G401 (cell line): ENCODE results near the gene SLC9A9. TPM values are rescaled to one million over a fixed set of nuclear protein-coding genes. Genes with fewer than 3 reads are reported as not detected.

Experiments used
- DNase-seq: peaks from one replicate; pipeline ENCODE4 v3.0.0-alpha.2; 2015; ENCODE audit warnings: low spot score
- in situ Hi-C: cut with HindIII; loops from 2 replicates; pipeline ENCODE4 v1.10.0; 2016; ENCODE audit warnings: low sequenced_read_pairs, mixed read lengths
- total RNA-seq: library from RNA; depleted of rRNA; stranded (reverse); fragments of >200 nt; shearing (Covaris generic); gene quantifications from 2 replicates; pipeline ENCODE4 v1.2.3, GENCODE V29; 2014

SLC9A9 gene
- total RNA-seq, 1 experiment from 2014 or later: not detected

DNA sequence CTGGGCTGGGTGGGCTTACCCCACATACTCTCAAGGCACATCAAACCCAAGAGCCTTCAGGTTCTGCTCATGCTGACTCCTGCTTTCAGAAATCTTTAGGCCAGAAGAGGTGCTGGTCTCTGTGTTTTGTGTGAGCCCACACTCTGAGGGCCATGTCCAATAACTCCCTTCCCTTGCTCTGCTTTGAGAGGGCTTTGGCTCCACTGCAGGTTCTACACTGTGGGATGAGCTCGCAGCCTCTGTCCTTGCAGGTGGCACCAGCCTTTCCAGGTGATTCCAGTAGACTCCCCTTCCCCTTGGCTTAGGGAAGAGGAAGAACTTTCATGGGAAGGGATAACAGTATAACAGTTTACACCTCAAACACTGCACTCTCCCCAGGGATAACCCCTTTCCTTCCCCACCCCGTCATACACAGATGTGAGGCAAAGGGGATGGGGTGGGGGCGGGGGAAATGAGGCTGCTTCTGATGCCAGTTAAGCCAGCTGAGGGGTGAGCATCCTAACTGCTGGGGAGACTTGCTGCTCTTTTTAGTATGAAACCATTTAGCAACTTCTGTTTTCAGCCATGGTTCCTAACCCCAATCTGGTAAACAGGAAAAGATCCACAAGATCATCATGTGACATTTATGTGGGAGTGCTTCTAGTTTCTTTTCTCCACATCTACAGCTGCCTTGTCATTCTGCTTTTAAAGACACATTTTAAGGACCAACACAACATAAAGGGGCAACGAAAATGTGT, 262.4 kb downstream of the SLC9A9 start:
- DNase-seq: peak; percentile 7
- in situ Hi-C loops: no loop called here

DNA sequence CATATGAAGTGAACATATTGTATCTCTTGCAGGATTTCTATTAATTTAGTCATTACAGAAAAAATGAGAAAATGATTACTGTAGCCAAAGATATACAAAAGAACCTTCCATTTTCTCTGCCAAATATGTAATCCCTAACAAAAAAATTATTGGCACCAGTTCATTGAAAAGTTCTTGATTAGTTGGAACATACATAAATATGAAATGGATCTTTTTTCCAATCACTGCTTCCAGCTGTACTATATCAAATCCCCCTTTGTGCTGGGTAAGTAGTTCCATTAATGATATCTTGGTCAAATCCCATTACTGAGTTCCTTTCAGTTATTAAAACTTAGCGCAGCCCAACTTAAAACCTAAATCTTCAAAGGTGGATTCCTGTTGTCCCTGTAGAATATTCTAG, 263.8 kb downstream of the SLC9A9 start:
- no peak for DNase-seq
- in situ Hi-C loops: no loop called here

DNA sequence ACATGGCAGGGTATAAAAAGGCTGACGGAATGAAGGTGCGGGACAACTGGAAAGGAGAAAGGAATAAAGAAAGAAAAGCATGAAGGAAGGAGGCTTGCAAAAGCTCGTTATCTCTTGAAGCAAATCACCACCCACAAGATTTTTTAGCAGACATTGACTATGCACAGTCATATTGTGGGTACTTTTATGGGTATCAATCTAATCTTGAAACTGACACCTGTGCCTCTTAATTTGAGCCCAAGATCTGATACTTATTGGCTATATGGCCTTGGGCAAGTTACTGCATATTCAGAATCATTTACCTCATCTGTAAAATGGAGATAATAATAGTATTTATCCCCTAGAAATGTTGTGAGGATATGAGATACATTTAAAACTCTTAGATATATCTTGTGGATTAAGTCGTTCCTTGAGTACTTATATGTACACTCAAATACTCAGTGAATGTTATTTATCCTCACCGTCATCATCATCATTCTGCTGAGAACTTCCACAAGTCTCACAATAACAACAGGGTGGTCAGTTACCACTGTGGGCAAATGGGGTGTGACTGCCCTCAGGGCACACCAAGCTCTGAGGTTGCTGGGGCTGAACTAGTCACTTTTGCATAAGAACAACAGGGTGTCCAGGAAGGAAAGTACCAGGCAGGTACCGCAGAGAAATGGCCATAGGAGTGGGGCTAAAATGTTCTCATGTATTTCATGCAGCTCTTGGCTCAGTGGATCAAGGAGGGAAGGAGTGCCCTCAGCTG, 266.1 kb downstream of the SLC9A9 start:
- in situ Hi-C loops: no loop called here
- no peak for DNase-seq

DNA sequence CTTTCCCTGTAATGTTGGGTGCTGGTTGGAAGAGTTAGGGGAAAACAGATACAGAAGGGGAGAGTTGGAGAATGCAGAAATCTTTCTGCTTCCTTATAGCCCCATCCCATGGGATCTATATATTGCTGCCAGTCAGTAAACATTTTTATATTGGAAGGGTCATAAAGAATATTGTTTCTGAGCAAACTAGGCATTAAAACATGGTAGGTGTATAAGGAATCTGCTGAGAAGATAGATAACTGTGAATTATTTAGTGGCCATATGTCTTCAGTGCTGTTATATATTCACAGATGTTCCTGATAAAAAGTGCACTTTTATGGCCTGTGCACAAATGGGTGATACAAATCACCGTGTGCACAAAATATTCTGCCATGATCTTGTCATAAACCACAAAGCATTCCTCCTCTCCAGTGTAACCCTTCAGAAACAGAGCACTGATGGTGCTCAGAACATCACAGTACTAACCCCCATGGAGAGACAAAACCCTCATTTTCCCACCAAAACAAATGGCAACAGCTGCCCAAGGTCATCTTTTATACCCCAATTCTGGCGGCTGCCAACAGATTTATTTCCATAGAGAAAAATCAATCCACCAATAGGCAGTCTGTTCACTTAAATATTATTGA, 269.3 kb downstream of the SLC9A9 start:
- no peak for DNase-seq
- in situ Hi-C loops: no loop called here

DNA sequence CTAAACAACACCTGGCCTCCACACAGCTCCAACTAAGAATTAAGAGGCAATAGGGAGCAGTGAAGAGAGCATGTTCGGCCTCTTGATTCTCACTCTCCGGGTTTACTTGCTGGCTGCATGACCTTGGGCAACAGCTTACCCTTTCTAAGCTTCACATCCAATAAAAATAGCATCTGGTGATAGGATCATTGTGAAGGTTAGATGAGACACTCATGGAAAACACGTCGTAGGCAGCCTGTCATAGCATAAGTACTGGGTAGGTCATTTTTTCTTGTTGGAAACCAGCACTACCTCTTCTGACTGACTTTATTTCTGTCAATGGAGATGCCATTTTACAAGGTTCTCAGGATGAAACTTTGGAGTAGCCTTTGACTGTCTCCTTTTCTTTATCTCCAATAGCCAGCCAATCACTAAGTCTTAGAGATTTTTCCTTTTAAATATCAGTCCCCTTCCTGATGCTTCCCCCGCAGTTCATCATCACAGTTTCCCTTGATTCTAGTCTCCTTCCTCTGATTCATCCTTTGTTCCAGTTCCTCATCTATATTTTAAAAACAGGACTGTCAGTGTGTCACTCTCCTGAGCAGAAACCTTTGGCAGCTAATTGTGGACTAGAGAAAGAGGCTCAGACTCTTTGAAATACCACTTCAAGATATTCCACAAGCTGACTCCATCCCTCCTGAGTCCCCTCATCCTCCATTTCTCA, 271.5 kb downstream of the SLC9A9 start:
- in situ Hi-C loops: no loop called here
- DNase-seq: no peak

DNA sequence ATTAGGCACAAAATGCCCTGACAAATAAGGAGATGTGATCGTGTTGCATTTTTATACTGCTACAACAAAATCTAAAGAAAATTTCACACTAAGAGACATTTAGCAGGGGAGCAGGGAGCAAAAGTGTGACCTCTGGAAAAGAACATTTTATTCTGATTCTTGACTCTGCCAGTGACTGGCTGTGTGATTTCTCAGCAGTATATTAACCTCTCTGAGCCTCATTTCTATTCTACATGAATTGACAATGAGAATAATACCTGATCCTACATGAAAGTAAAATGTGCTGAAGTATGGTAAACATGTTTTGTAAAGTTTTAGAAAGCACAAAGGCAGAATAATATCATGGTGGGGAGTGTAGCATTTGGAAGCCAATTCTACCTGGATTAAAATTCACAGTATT, 273.3 kb downstream of the SLC9A9 start:
- no peak for DNase-seq
- in situ Hi-C loops: no loop called here

DNA sequence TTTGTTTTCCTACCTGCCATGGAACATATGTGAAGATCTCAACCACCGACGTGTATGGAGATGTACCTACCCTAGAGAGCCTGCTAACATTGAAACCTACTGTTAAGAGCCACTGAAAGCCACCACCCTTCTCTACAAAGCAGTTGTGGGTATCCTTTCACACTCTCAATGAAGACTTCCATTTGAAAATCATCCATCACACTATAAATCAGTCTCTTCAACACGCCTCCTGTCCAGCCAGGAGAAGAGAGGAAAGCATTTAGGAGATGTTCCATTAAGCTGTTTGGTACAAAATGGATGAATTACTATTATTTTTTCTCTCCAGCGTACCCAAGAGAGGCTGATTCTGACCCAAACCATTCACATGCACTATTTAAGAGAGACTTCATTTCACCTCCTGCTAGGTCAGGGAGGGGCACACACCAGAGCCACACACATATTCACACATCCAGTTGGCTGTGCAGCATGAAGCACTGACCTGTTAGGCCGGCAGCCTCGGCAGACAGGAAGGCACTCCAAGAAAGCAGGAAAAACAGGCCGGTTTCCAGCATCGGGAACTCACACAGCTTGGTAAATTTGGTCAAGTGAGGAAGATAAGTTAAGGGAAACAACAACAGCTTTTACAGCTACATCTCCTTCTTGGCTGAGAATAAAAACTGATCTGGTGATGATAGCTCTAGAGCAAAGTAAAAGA, 274.5 kb downstream of the SLC9A9 start:
- in situ Hi-C loops: no loop called here
- DNase-seq: no peak

DNA sequence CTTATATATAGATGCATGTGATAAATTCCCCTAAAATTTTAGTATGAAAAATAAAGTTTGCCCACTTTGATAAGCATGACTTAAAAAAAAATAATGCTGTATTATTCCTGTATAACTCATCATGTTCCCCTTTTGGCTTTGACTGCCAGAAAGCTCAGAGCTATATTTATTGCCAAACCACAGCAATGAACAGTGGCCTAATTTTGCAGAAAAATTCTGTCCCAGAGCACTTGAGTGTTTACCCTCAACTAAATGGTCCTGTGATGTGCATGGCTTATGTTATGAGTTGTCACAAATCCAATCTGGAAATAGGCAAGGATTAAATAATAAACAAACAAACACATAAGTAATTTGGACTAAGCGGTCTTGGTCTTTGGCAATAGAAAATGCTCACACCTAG, 276.7 kb downstream of the SLC9A9 start:
- in situ Hi-C loops: no loop called here
- no peak for DNase-seq

DNA sequence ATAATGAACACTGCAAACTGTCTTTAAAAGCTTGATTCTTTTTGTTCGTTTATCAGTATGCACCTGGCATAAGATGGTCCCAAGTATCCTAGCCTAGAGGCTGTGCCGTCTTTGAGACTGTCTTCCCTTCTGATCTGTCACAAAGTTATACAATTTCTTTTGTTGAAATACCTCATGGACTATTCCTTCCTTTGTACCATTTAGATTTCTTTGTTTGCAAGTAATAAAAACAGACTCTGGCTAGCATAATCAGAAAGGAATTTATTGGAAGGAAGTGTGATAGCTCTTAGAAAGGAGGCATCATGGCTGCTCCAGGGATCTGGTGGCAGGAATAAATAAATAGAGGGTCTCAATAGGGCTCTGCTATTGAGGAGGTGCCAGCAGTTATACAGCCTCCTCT, 280.4 kb downstream of the SLC9A9 start:
- DNase-seq: no peak
- in situ Hi-C loops: no loop called here

DNA sequence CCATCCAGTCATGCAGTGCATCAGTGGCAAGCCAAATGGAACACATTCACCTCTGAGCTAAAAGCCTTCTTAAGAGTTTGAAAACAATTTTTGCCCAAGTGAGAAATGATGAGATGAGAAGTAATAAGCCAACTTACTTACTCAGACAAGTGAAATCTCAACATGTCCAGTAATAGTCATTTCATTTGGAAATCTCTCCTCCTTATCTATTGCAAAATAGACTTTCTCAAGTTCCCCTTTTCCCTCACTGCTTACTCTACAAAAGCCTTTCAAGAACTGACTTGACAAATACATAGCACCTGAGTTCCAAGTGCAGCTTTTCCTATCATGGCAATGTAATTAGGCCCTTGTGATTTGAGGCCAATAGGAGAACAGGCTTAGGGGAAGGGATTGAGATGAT, 282.3 kb downstream of the SLC9A9 start:
- in situ Hi-C loops: no loop called here
- DNase-seq: no peak

DNA sequence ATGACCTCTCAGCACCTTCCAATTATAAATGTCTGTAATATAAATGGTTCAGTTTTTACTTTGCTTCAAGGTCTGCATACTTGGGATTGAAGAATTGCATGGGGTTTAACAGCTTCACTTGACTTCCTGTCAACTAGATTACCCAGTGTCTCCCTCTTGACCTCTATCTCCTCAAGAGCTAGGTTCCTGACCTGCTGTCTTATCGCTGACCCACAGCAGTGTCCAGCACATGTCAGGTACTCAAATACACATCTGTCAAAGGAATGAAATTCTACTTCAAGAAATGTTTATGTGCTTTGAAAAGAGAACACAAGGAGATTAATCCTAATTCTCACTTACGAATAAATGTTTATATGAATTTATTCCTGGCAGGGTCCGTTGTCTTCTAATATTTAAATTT, 284.5 kb downstream of the SLC9A9 start:
- in situ Hi-C loops: no loop called here
- no peak for DNase-seq

DNA sequence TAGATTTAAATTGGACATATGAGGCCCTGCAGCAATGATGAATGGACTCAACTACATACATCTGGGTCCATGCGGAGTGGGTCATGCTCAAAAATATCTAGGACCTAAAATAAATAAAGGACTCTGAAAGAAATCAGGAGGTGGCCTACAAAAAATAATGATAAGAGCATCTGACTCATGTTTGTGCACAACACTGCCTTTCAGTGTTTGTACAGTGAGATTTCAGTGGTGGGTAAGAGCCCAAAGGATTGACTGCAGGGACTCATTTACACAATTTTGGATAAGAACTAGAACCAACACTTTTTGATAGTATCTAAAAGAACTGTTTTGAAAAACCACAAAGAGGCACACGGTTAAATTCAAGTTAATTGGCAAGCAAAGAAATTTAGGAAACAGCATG, 285.5 kb downstream of the SLC9A9 start:
- no peak for DNase-seq
- in situ Hi-C loops: no loop called here

DNA sequence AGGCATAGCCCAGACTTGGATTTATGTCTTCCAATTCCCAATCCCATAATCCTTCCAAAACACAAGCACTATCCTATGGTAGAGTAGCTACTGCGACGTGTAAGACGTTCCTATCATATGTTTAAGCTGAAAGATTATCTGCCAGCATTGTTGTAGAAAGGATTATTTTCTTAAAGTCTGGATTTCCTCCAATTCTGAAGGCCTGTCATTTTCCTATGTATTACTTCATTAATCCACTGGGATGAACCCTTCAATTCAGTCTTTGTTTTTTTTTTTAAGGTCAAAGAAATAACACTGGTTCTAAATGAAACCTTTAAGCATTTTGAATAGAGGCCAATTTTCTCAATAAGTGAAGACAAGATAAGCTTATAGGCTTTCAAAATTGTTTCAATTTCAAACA, 289.0 kb downstream of the SLC9A9 start:
- DNase-seq: no peak
- in situ Hi-C loops: no loop called here

DNA sequence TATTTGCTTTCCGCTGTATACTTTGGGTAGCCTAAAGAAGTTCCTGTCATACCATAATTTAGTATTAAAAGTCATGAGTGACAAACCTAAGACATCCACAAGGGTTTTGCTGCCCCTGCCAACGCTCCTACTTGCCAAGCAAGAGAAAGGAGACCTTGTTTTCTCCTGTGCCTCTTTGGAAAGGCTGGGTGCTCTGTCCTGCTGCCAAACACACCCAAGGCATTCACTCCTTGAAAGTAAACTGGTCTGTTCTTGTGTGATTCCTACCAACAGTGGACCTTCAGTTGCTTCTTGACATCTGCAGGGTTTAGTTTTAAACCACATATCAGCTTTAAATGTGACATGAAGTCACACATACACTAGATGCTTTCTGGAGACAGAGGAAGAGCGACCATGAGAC, 295.4 kb downstream of the SLC9A9 start:
- no peak for DNase-seq
- in situ Hi-C loops: no loop called here

DNA sequence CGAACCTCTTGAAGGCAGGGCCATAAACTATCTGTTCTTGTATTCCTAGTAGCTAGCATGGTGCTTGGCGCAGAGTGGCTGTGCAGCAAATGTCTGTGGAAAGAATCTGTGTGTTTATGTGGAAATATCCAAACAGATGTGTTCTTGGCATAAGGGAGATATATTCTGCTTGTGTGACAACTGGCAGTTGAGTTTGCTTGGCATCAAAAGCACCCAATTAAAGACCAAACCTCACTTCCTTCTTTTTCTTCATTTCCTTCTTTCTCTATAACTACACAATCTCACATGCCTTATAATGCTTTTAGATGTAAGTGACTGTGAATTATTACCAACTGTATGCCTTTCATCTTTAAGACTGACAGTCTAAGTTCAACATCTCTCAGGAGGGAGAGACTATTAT, 296.5 kb downstream of the SLC9A9 start:
- in situ Hi-C loops: no loop called here
- no peak for DNase-seq

DNA sequence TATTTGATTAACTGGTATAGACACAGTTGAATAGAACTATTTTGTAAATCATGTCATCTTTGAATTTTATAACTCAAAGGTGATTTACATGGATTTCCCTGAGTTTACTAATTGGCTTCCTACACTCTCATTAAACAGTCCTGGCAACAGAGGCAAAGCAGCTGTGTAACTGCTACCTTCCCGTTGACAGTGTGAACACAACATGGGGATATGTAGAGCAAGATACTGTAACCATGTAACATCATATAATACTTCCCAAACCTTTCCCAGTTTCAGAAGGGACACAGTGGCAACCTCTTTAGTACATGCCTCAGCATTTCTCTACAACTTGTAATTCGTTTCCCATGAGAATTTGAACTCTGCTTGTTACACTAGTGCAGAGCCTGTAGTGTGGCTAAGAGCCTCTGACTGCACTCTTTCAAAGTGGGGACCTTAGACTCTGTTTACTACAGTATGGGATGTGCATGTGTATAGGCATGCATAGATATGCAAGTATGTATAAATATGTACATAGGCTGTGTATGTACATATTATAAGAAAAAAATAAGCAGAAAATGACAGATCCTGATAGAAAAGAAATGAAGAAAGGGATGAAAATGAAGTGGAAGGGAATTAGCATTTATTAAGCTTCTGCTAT, 299.3 kb downstream of the SLC9A9 start:
- in situ Hi-C loops: no loop called here

DNA sequence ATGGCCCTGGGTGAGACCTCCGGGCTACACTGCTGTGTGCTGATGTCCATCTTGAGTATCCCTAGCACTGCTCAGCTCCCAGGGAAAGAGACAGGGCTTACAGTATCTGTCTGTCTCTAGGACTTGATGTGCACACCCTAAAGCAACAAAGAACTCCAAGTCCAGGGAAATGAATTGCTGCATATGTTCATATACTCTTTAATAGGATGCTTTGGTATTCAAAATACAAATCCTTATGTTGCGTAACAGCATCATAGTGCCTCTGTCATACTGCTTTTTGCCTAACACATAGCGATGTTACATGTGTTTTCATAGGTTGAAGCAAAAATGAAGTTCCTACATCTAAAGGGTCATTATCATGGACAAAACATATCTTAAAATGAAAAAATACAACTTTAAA, 299.9 kb downstream of the SLC9A9 start:
- in situ Hi-C loops: no loop called here
- DNase-seq: no peak

More for the DNA sequence above, 299.3 kb downstream of the SLC9A9 start:
- DNase-seq: no peak

DNA sequence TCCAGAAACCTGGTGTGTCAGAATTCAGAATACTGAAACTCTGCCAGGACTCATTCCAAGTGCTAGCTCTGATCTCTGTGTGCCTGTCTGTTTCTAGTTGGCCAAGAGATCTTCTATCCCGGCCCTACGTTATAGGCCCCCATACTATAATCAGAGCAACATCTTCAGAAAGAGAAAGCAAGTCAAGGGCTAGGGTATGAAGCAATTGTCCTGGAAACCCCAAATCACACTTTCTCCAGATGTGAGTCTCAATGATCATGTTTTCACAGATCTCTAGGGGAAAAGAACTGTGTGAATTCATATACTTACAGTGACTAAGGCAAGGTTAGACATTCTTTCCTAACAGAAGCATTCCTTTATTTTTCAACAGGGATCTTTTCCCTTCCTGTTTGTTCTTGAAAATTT, 309.7 kb downstream of the SLC9A9 start:
- in situ Hi-C loops: no loop called here
- peak; percentile 20 for DNase-seq

DNA sequence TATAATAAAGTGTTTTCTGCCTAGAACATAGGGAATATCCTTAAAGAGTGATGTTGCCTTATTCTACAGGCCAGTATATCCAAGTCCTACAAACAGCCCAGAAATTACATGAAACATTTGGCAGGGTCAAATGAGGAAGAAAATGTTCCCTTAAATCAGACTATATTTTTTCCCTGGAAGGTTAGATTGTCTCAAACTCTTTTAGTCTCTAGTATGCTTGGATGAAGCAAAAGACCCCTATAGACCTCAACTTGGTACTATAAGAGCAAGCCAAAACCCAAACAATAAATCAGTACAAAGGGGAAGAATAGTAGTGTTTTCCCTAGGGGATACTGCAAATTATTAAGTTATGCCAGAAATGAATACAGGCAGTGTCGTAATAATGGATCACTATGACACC, 310.2 kb downstream of the SLC9A9 start:
- in situ Hi-C loops: no loop called here
- DNase-seq: no peak
